ENCODE data around the gene LPP. TPM values are rescaled to one million over a fixed set of nuclear protein-coding genes. Genes with fewer than 3 reads are reported as not detected.
A peak's percentile ranks its signal among the peaks of the same experiment; 100 is the strongest.

The LPP gene
- total and polyA plus RNA-seq, 2 of the 13 experiments (the other 11 are each of a cell fraction or from before 2014, with no cell fraction given): 19.2 to 29.9 TPM

GRCh38 chr3:188839187-188839695 lies 685.3 kb downstream of the LPP start (continued):
- TF ChIP-seq STAT6 (CRISPR knock-in tag; IDR thresholded peaks at IDR 0.05; ENCODE audit: borderline replicate concordance): no peak

GRCh38 chr3:188840290-188840689 lies 686.3 kb downstream of the LPP start:
- ATAC-seq: no peak
- ChIA-PET CTCF (ENCODE audit: low intra/inter-chr PET ratio, low total read pairs) (interaction anchor here (0.6 kb wide), 1 partner anchor 127 kb away, joined by 3 read pairs; no protein-coding TSS in a partner anchor), POLR2A (interaction anchor here (0.7 to 1.6 kb wide), 3 partner anchors 41 to 1095 kb away, joined by 3 to 9 read pairs (median 4); partner anchors contain the start of gene BCL6)
- H3K9ac ChIP-seq (ENCODE audit: insufficient read depth, low read depth, low read length): no peak overlapping the region
- peaks cover 28% of the 10 kb centered on the region for H3K4me1 ChIP-seq (ENCODE audit: insufficient read depth, low read length)
- H3K4me2 ChIP-seq (ENCODE audit: low read depth, low read length): no peak overlapping the region
- H4K20me1 ChIP-seq (ENCODE audit: insufficient read depth, low read length): no peaks in the 10 kb centered on the region
- no peaks in the 10 kb centered on the region for H3K79me2 ChIP-seq (ENCODE audit: insufficient read depth, low read length)
- no peaks in the 10 kb centered on the region for H3K27me3 ChIP-seq (ENCODE audit: control insufficient read depth in 1 of 2, insufficient read depth in 2 of 2, low read length in 2 of 2)
- no TSS peak for BruUV-seq (replicated peaks)
- intact Hi-C loops (cut with micrococcal nuclease; ENCODE audit: unreplicated experiment) (no loop called here), in situ Hi-C loops (cut with HindIII; ENCODE audit: extremely low pct_ligation_motif_present, low pct_unique_long_range_greater_than_20kb) (no loop called here)
- H3K27ac ChIP-seq (ENCODE audit: extremely low read length, insufficient read depth, low read length): peak overlapping the region; percentile 30
- no peak overlapping the region for H2AFZ ChIP-seq (ENCODE audit: low read length)
- H3K9me3 ChIP-seq (ENCODE audit: low read length): no peaks in the 10 kb centered on the region
- peak; percentile 52 for DNase-seq (ENCODE audit: low spot score)
- 0% methylated on average over 1 of the region's 1 CpG for WGBS (ENCODE audit: low lambda C conversion rate)
- H3K36me3 ChIP-seq (replicated peaks in 1 of 2; ENCODE audit: control insufficient read depth in 1 of 2, insufficient read depth in 2 of 2, low read length in 2 of 2): no peaks in the 10 kb centered on the region
- no peak for FAIRE-seq
- no peak overlapping the region for H3K4me3 ChIP-seq (replicated peaks in 1 of 3; ENCODE audit: insufficient read depth in 1 of 3, low read depth in 2 of 3, low read length in 3 of 3)
- TF ChIP-seq HNRNPH1 (optimal IDR thresholded peaks at IDR 0.05; ENCODE audit: low read depth, low read length) (no peak), ZFP36L2 (CRISPR knock-in tag; IDR thresholded peaks at IDR 0.05) (no peak), ZNF687 (CRISPR knock-in tag; IDR thresholded peaks at IDR 0.05) (no peak), ZMYM2 (CRISPR knock-in tag; IDR thresholded peaks at IDR 0.05) (peak; percentile 37; the same call in 1 of the 2 replicates), FOXP1 (IDR thresholded peaks at IDR 0.05) (no peak), FOXP1 (CRISPR knock-in tag; IDR thresholded peaks at IDR 0.05) (peak; percentile 62; the same call in 1 of the 2 replicates), MAFK (conservative IDR thresholded peaks at IDR 0.05 in 1 of 2, IDR thresholded peaks at IDR 0.05 in 1 of 2; ENCODE audit: low read length in 2 of 2) (no peak), ZNF124 (CRISPR knock-in tag; IDR thresholded peaks at IDR 0.05) (no peak), ATRX (CRISPR knock-in tag; IDR thresholded peaks at IDR 0.05; ENCODE audit: borderline replicate concordance) (no peak), MIER3 (CRISPR knock-in tag; IDR thresholded peaks at IDR 0.05; ENCODE audit: borderline replicate concordance) (peak; percentile 59; the same call in 1 of the 2 replicates), ZNF598 (CRISPR knock-in tag; IDR thresholded peaks at IDR 0.05; ENCODE audit: borderline replicate concordance) (no peak), PITX1 (CRISPR knock-in tag; IDR thresholded peaks at IDR 0.05) (no peak), KAT8 (CRISPR knock-in tag; IDR thresholded peaks at IDR 0.05) (no peak; the same call in 1 of the 2 replicates), ZSCAN31 (CRISPR knock-in tag; IDR thresholded peaks at IDR 0.05; ENCODE audit: low read depth) (no peak), RBFOX2 (IDR thresholded peaks at IDR 0.05; ENCODE audit: low read depth, low read length) (no peak), FOXK1 (CRISPR knock-in tag; IDR thresholded peaks at IDR 0.05; ENCODE audit: borderline replicate concordance, low read depth) (peak; percentile 26; the same call in 1 of the 2 replicates), ZBTB1 (CRISPR knock-in tag; IDR thresholded peaks at IDR 0.05; ENCODE audit: borderline replicate concordance) (no peak), KMT2B (CRISPR knock-in tag; IDR thresholded peaks at IDR 0.05) (no peak)
